IMR-90 (cell line): ENCODE data around the gene TBC1D32. TPM values are rescaled to one million over a fixed set of nuclear protein-coding genes. Genes with fewer than 3 reads are reported as not detected.
"Not testable (repeated sequence)": the region's sequence is repeated elsewhere in the genome, so short reads cannot be mapped to it uniquely, and the experiment has no call there.

Experiments
- ATAC-seq: fragments of 200-7000 bp; cut with Tn5 transposase; 2 replicates; pipeline ENCODE4 v1.9.1; 2020; ENCODE audit warnings: low read depth, mild to moderate bottlenecking, moderate library complexity
- BruUV-seq: library from RNA; stranded (reverse); fragments of 400-500 nt; replicated peaks from 2 replicates; lab custom pipeline; 2021; lab: Mats Ljungman, UMichigan
- CTCF ChIA-PET: fragments of 300-600 bp; formaldehyde crosslinking; extraction: SDS; loops from one replicate; lab custom pipeline; 2021; ENCODE audit warnings: antibody characterized with exemption; lab: Yijun Ruan, JAX
- POLR2A ChIA-PET: fragments of 300-600 bp; sonication (Branson Sonifier 250); formaldehyde crosslinking; loops from one replicate; lab custom pipeline; 2022; ENCODE audit warnings: antibody characterized with exemption; ENCODE audit not compliant: unreplicated experiment; lab: Charles Lee
- DNase-seq: peaks from one replicate; pipeline ENCODE4 v3.0.0; 2013
- H2AFZ ChIP-seq: replicated peaks from 2 replicates; pipeline ENCODE3; 2013; ENCODE audit warnings: low read length, mild to moderate bottlenecking; ENCODE audit not compliant: poor library complexity
- H2AK5ac ChIP-seq: 2 replicates; pipeline ENCODE4 v1.6.1; 2013; ENCODE audit warnings: low read depth, low read length, inconsistent platforms
- H2AK9ac ChIP-seq: replicated peaks from 2 replicates; pipeline ENCODE3; 2013; ENCODE audit warnings: mild to moderate bottlenecking, low read depth, low read length, moderate library complexity; ENCODE audit not compliant: poor library complexity
- H2BK120ac ChIP-seq: 2 replicates; pipeline ENCODE4 v1.6.1; 2013; ENCODE audit warnings: low read depth, low read length, inconsistent platforms
- H2BK15ac ChIP-seq: 3 replicates; pipeline ENCODE4 v1.6.1; 2013; ENCODE audit warnings: low read depth, low read length, inconsistent platforms
- H2BK20ac ChIP-seq: 2 replicates; pipeline ENCODE4 v1.6.1; 2013; ENCODE audit warnings: low read depth, mild to moderate bottlenecking, inconsistent platforms, low read length, moderate library complexity
- H2BK5ac ChIP-seq: 2 replicates; pipeline ENCODE4 v1.6.1; 2013; ENCODE audit warnings: mild to moderate bottlenecking, low read depth, low read length, inconsistent platforms; ENCODE audit not compliant: poor library complexity, severe bottlenecking
- H3K14ac ChIP-seq: replicated peaks from 2 replicates; pipeline ENCODE4 v1.6.1; 2013; ENCODE audit warnings: low read depth, low read length, inconsistent platforms
- H3K18ac ChIP-seq: 2 replicates; pipeline ENCODE4 v1.6.1; 2013; ENCODE audit warnings: low read depth, low read length, control low read depth
- H3K23ac ChIP-seq: 2 replicates; pipeline ENCODE4 v1.6.1; 2013; ENCODE audit warnings: low read depth, low read length, inconsistent platforms
- H3K27ac ChIP-seq: 2 replicates; pipeline ENCODE4 v1.5.1; 2013; ENCODE audit warnings: mild to moderate bottlenecking, control low read depth, low read length; ENCODE audit not compliant: insufficient read depth
- H3K27me3 ChIP-seq: 2 replicates; pipeline ENCODE4 v1.6.1; 2013; ENCODE audit warnings: low read length; ENCODE audit not compliant: control insufficient read depth, insufficient read depth
- H3K36me3 ChIP-seq: 2 replicates; pipeline ENCODE4 v1.6.1; 2013; ENCODE audit warnings: low read length, mixed read lengths; ENCODE audit not compliant: control insufficient read depth, insufficient read depth
- H3K4ac ChIP-seq: 2 replicates; pipeline ENCODE4 v1.6.1; 2013; ENCODE audit warnings: low read depth, low read length, inconsistent platforms
- H3K4me1 ChIP-seq: 2 replicates; pipeline ENCODE4 v1.6.1; 2013; ENCODE audit warnings: low read length, mixed read lengths; ENCODE audit not compliant: control insufficient read depth, insufficient read depth
- H3K4me2 ChIP-seq: 2 replicates; pipeline ENCODE4 v1.6.1; 2013; ENCODE audit warnings: low read depth, mild to moderate bottlenecking, control low read depth, low read length, moderate library complexity
- H3K4me3 ChIP-seq: 2 replicates; pipeline ENCODE4 v1.5.1; 2013; ENCODE audit warnings: low read depth, mild to moderate bottlenecking, control low read depth, low read length, moderate library complexity; ENCODE audit not compliant: insufficient read depth
- H3K56ac ChIP-seq: 2 replicates; pipeline ENCODE4 v1.6.1; 2013; ENCODE audit warnings: low read length, inconsistent platforms; ENCODE audit not compliant: insufficient read depth; ENCODE audit errors: extremely low read depth
- H3K79me1 ChIP-seq, 2 experiments: 2 replicates each; pipeline ENCODE4 v1.6.1; 2013; ENCODE audit warnings: low read length in 2 of 2, inconsistent platforms in 1 of 2, low read depth in 1 of 2
- H3K9ac ChIP-seq: 2 replicates; pipeline ENCODE4 v1.6.1; 2013; ENCODE audit warnings: low read depth, low read length, control low read depth
- H3K9me1 ChIP-seq: 2 replicates; pipeline ENCODE4 v1.6.1; 2013; ENCODE audit warnings: low read length, inconsistent platforms; ENCODE audit not compliant: insufficient read depth
- H3K9me3 ChIP-seq: 2 replicates; pipeline ENCODE4 v1.6.1; 2013; ENCODE audit warnings: low read length; ENCODE audit not compliant: control insufficient read depth, insufficient read depth
- H4K20me1 ChIP-seq: 2 replicates; pipeline ENCODE4 v1.6.1; 2013; ENCODE audit warnings: low read length, inconsistent platforms; ENCODE audit not compliant: insufficient read depth
- H4K5ac ChIP-seq: 2 replicates; pipeline ENCODE4 v1.6.1; 2013; ENCODE audit warnings: mild to moderate bottlenecking, low read depth, low read length, control low read depth
- H4K8ac ChIP-seq, 2 experiments: 2 replicates each; pipeline ENCODE4 v1.6.1; 2013; ENCODE audit warnings: low read depth in 2 of 2, low read length in 2 of 2, control low read depth in 1 of 2, inconsistent platforms in 1 of 2
- H4K91ac ChIP-seq: 2 replicates; pipeline ENCODE4 v1.6.1; 2013; ENCODE audit warnings: low read depth, low read length, inconsistent platforms; ENCODE audit not compliant: insufficient read depth
- CTCF ChIP-seq: conservative IDR thresholded peaks from 2 replicates; pipeline ENCODE4 v1.5.1; 2012; ENCODE audit warnings: mild to moderate bottlenecking, low read depth, low read length, improper control_type of control experiment
- MXI1 ChIP-seq: IDR thresholded peaks from 2 replicates; pipeline ENCODE4 v1.6.1; 2012; ENCODE audit warnings: low read depth, mild to moderate bottlenecking, low read length, moderate library complexity, borderline replicate concordance
- RAD21 ChIP-seq: IDR thresholded peaks from 2 replicates; pipeline ENCODE4 v1.6.1; 2012; ENCODE audit warnings: low read length, improper control_type of control experiment
- RFX5 ChIP-seq: IDR thresholded peaks from 2 replicates; pipeline ENCODE4 v1.8.0; 2012; ENCODE audit warnings: low read depth, mild to moderate bottlenecking, low read length, moderate library complexity
- WGBS, 2 experiments: methylation state at CpG; one replicate each; pipeline versions ENCODE4 v1.1.5 to v1.1.7; 2013; ENCODE audit warnings: missing lambda C conversion rate in 2 of 2; ENCODE audit not compliant: insufficient read length in 1 of 2; ENCODE audit errors: extremely low coverage in 2 of 2; 5-methylcytosine and 5-hydroxymethylcytosine counted together
- dilution Hi-C: fragments of 300-500 bp; cut with HindIII; formaldehyde crosslinking; loops from one replicate; pipeline ENCODE4 v1.14.3; 2018; ENCODE audit warnings: low sequenced_read_pairs; ENCODE audit not compliant: unreplicated experiment
- in situ Hi-C: fragments of 300-500 bp; cut with MboI; formaldehyde crosslinking; loops from 3 replicates; pipeline ENCODE4 v1.14.3; 2019; ENCODE audit warnings: low sequenced_read_pairs, inconsistent platforms, mixed read lengths
- intact Hi-C: fragments of 100-400 bp; cut with micrococcal nuclease; formaldehyde crosslinking; loops from 2 replicates; pipeline ENCODE4 v1.10.0; 2022
- polyA plus RNA-seq, 3 experiments: library from polyadenylated mRNA; depleted of rRNA; stranded (reverse); fragments of >200 nt; gene quantifications; 2 replicates each; pipeline ENCODE4 v1.2.3, GENCODE V29; 2012; ENCODE audit warnings: low replicate concordance in 1 of 3
- total RNA-seq: library from RNA; depleted of rRNA; stranded (reverse); fragments of >200 nt; gene quantifications from 2 replicates; pipeline ENCODE4 v1.2.3, GENCODE V29; 2012

Gene TBC1D32
- total and polyA plus RNA-seq, 2 of the 4 experiments (the other 2 are of a cell fraction): 3.0 to 7.2 TPM

GRCh38 chr6:121076119-121076518 lies 258.2 kb downstream of the TBC1D32 start:
- ATAC-seq: no peak
- WGBS, 2 experiments: no CpG with 5 or more reads among the region's 3 CpGs
- Histone ChIP-seq H3K9me3 (no peaks in the 10 kb centered on the region), H2AK9ac (no peak overlapping the region), H4K8ac (no peak overlapping the region), H2AK5ac (no peak overlapping the region), H4K20me1 (no peaks in the 10 kb centered on the region), H2BK120ac (no peak overlapping the region), H3K18ac (no peak overlapping the region), H4K5ac (no peak overlapping the region), H3K27me3 (no peaks in the 10 kb centered on the region), H3K4ac (no peak overlapping the region), H3K36me3 (no peaks in the 10 kb centered on the region), H3K23ac (no peak overlapping the region), H3K4me2 (no peak overlapping the region), H2BK20ac (no peak overlapping the region), H3K56ac (no peak overlapping the region), H3K9ac (no peak overlapping the region), H3K9me1 (no peaks in the 10 kb centered on the region), H3K4me3 (no peak overlapping the region), H2BK5ac (no peak overlapping the region), H4K91ac (no peak overlapping the region), H3K14ac (no peak overlapping the region), H2BK15ac (no peak overlapping the region), H3K4me1 (no peaks in the 10 kb centered on the region), H3K79me1 (no peaks in the 10 kb centered on the region), H3K27ac (no peak overlapping the region), H2AFZ (no peak overlapping the region)
- no TSS peak for BruUV-seq
- CTCF ChIA-PET: no interaction called here
- in situ Hi-C loops (no loop called here), dilution Hi-C loops (no loop called here), intact Hi-C loops (no loop called here)
- no peak for TF ChIP-seq MXI1
- no peak for TF ChIP-seq CTCF
- TF ChIP-seq RFX5: no peak
- TF ChIP-seq RAD21: no peak
- no peak for DNase-seq
- POLR2A ChIA-PET: no interaction called here

DNA sequence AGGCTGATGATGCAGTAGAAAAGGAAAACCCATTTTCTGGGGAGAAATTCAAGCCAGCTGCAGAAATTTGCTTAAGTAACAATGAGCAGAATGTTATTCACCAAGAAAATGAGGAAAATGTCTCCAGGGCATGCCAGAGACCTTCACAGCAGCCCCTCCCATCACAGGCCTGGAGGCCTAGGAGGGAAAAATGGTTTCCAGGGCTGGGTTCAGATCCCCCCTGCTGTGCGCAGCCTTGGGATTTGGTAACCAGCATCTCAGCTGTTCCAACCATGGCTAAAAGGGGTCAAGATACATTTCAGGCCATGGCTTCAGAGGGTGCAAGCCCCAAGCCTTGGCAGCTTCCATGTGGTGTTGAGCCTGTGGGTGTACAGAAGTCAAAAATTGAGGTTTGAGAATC lies 265.5 kb downstream of the TBC1D32 start:
- in situ Hi-C loops: loop anchor here (10.0 to 25.0 kb wide), 3 partner anchors 146 to 1119 kb away; no protein-coding TSS in a partner anchor
- H2AK9ac ChIP-seq, H3K79me1 ChIP-seq, POLR2A ChIA-PET, H3K56ac ChIP-seq, H3K23ac ChIP-seq, H4K5ac ChIP-seq, H3K4me3 ChIP-seq, H3K9me3 ChIP-seq, H3K14ac ChIP-seq, H4K91ac ChIP-seq, H2BK5ac ChIP-seq, H3K18ac ChIP-seq, BruUV-seq, H2BK20ac ChIP-seq, H4K8ac ChIP-seq, ATAC-seq, H3K36me3 ChIP-seq, CTCF ChIA-PET, H2AFZ ChIP-seq, H3K9ac ChIP-seq, H3K4ac ChIP-seq, H3K9me1 ChIP-seq, H3K27me3 ChIP-seq, H2AK5ac ChIP-seq, DNase-seq, H2BK120ac ChIP-seq, H3K4me1 ChIP-seq, H3K4me2 ChIP-seq, H4K20me1 ChIP-seq, H3K27ac ChIP-seq, H2BK15ac ChIP-seq, dilution Hi-C loops: not testable (repeated sequence)
- intact Hi-C loops: loop anchor here (10.0 kb wide), 1 partner anchor 776 kb away; no protein-coding TSS in a partner anchor
- WGBS, 2 experiments: no CpG with 5 or more reads among the region's 1 CpG
